Endothelial cell of umbilical vein (primary cell): ENCODE results near the gene NARS2. TPM values are rescaled to one million over a fixed set of nuclear protein-coding genes. Genes with fewer than 3 reads are reported as not detected.

Experiments used
- BruUV-seq: library from RNA; stranded (reverse); fragments of 400-500 nt; replicated peaks from 2 replicates; lab custom pipeline; 2021; lab: Mats Ljungman, UMichigan
- CTCF ChIA-PET: fragments of 300-600, 350-600 bp; sonication (Branson Sonifier 250); formaldehyde crosslinking; loops from one replicate; lab custom pipeline; 2021; ENCODE audit warnings: antibody characterized with exemption, inconsistent platforms; lab: Charles Lee
- POLR2A ChIA-PET: fragments of 300-600, 350-600 bp; sonication (Branson Sonifier 250); formaldehyde crosslinking; loops from one replicate; lab custom pipeline; 2021; ENCODE audit warnings: antibody characterized with exemption, inconsistent platforms; lab: Charles Lee
- DNase-seq: peaks from one replicate; pipeline ENCODE4 v3.0.0-alpha.2; 2011; ENCODE audit warnings: low read depth, low spot score
- FAIRE-seq: peaks from 2 replicates; lab custom pipeline; 2011; peaks lifted over from hg19 to GRCh38; lab: Jason Lieb, UNC
- H2AFZ ChIP-seq: 2 replicates; pipeline ENCODE4 v1.6.0; 2012; ENCODE audit warnings: low read depth, low read length, control low read depth, inconsistent platforms
- H3K27ac ChIP-seq: 2 replicates; pipeline ENCODE4 v1.5.1; 2011; ENCODE audit warnings: low read depth, mild to moderate bottlenecking, control low read depth, low read length, moderate library complexity; ENCODE audit not compliant: insufficient read depth
- H3K27me3 ChIP-seq, 2 experiments: 2 replicates each; pipeline versions ENCODE4 v1.6.0 to v1.6.1; 2011; ENCODE audit warnings: low read length in 2 of 2, mixed read lengths in 1 of 2; ENCODE audit not compliant: control insufficient read depth in 2 of 2, insufficient read depth in 2 of 2
- H3K36me3 ChIP-seq, 2 experiments: 2 replicates in 1 of 2; 3 replicates in 1 of 2; pipeline ENCODE4 v1.5.1; 2011; ENCODE audit warnings: low read length in 2 of 2, mild to moderate bottlenecking in 1 of 2, moderate library complexity in 1 of 2; ENCODE audit not compliant: control insufficient read depth in 2 of 2, insufficient read depth in 2 of 2; ENCODE audit errors: extremely low read depth in 1 of 2
- H3K4me1 ChIP-seq: 3 replicates; pipeline ENCODE4 v1.5.1; 2011; ENCODE audit warnings: mild to moderate bottlenecking, low read length; ENCODE audit not compliant: control insufficient read depth, insufficient read depth; ENCODE audit errors: extremely low read depth
- H3K4me2 ChIP-seq: 2 replicates; pipeline ENCODE4 v1.6.1; 2011; ENCODE audit warnings: low read length, control low read depth, mixed read lengths; ENCODE audit not compliant: insufficient read depth
- H3K4me3 ChIP-seq, 3 experiments: fragments of 200-600 bp in 1 of 3; sonication (generic), shearing (Covaris generic) in 1 of 3; replicated peaks in 1 of 3; 2 replicates each; pipeline ENCODE4 v1.5.1; 2011 to 2016; ENCODE audit warnings: control low read depth in 3 of 3, low read length in 3 of 3, mild to moderate bottlenecking in 2 of 3, inconsistent platforms in 1 of 3, low read depth in 1 of 3, moderate library complexity in 1 of 3; ENCODE audit not compliant: insufficient read depth in 1 of 3
- H3K79me2 ChIP-seq: 2 replicates; pipeline ENCODE4 v1.6.0; 2012; ENCODE audit warnings: low read length, inconsistent platforms; ENCODE audit not compliant: control insufficient read depth, insufficient read depth
- H3K9ac ChIP-seq: replicated peaks from 2 replicates; pipeline ENCODE3; 2011; ENCODE audit warnings: low read length, control low read depth; ENCODE audit not compliant: insufficient read depth; ENCODE audit errors: extremely low read depth
- H3K9me1 ChIP-seq: replicated peaks from 3 replicates; pipeline ENCODE4 v1.6.0; 2011; ENCODE audit warnings: mild to moderate bottlenecking, low read length; ENCODE audit not compliant: control insufficient read depth, insufficient read depth; ENCODE audit errors: extremely low read depth
- H3K9me3 ChIP-seq: replicated peaks from 2 replicates; pipeline ENCODE4 v1.5.1; 2012; ENCODE audit warnings: low read length, inconsistent platforms; ENCODE audit not compliant: control insufficient read depth, insufficient read depth
- H4K20me1 ChIP-seq: replicated peaks from 2 replicates; pipeline ENCODE3; 2011; ENCODE audit warnings: mild to moderate bottlenecking, low read length; ENCODE audit not compliant: control insufficient read depth, insufficient read depth; ENCODE audit errors: extremely low read depth
- CTCF ChIP-seq, 2 donors: IDR thresholded peaks; 1 replicate in 1 of 2; 2 replicates in 1 of 2; pipeline ENCODE4 v1.5.1; 2011; ENCODE audit warnings: low read length in 2 of 2, mild to moderate bottlenecking in 2 of 2, moderate library complexity in 2 of 2, control low read depth in 1 of 2, inconsistent platforms in 1 of 2, low read depth in 1 of 2; ENCODE audit not compliant: insufficient read depth in 1 of 2; ENCODE audit errors: extremely low read depth in 1 of 2
- EZH2 ChIP-seq: IDR thresholded peaks from 2 replicates; pipeline ENCODE4 v1.6.1; 2012; ENCODE audit warnings: borderline replicate concordance, low read depth, mild to moderate bottlenecking, moderate library complexity, low read length, inconsistent platforms; ENCODE audit not compliant: severe bottlenecking
- FOS ChIP-seq: IDR thresholded peaks from 2 replicates; pipeline ENCODE4 v1.6.1; 2011; ENCODE audit warnings: mild to moderate bottlenecking, low read length, moderate library complexity, borderline replicate concordance; ENCODE audit not compliant: insufficient read depth
- GATA2 ChIP-seq: IDR thresholded peaks from 2 replicates; pipeline ENCODE4 v1.7.0; 2011; ENCODE audit warnings: low read depth, mild to moderate bottlenecking, moderate library complexity, mixed read lengths, low read length; ENCODE audit not compliant: insufficient read length, insufficient read depth
- JUN ChIP-seq: IDR thresholded peaks from 2 replicates; pipeline ENCODE4 v1.6.1; 2011; ENCODE audit warnings: borderline replicate concordance, low read depth; ENCODE audit not compliant: insufficient read length, insufficient read depth
- MYC ChIP-seq: IDR thresholded peaks from one replicate; pipeline ENCODE4 v1.6.1; 2011; ENCODE audit warnings: mild to moderate bottlenecking, low read depth, low read length
- POLR2AphosphoS5 ChIP-seq: IDR thresholded peaks from 2 replicates; pipeline ENCODE4 v1.6.1; 2012; ENCODE audit warnings: low read depth, mild to moderate bottlenecking, control low read depth, low read length, moderate library complexity; ENCODE audit not compliant: insufficient read depth
- dilution Hi-C: fragments of 300-500 bp; cut with MboI; formaldehyde crosslinking; loops from one replicate; pipeline ENCODE4 v1.15.0; 2019; ENCODE audit warnings: low sequenced_read_pairs; ENCODE audit not compliant: extremely low pct_ligation_motif_present
- intact Hi-C: fragments of 100-400 bp; cut with micrococcal nuclease; formaldehyde crosslinking; loops from one replicate; pipeline ENCODE4 v1.10.0; 2022
- polyA plus RNA-seq, 4 experiments: library from polyadenylated mRNA; depleted of rRNA in 3 of 4; stranded (reverse) in 3 of 4; unstranded in 1 of 4; fragments of >200 nt; gene quantifications; 2 replicates each; pipeline versions ENCODE4 v1.2.1 to v1.2.3, GENCODE V29; 2011 to 2012; ENCODE audit warnings: missing spikeins in 1 of 4
- total RNA-seq: library from RNA; stranded (reverse); gene quantifications from 2 replicates; pipeline ENCODE4 v1.2.3, GENCODE V29; 2021

NARS2 gene
- total and polyA plus RNA-seq, 2 donors (not counting 3 experiments of a cell fraction or from before 2014, with no cell fraction given) = 6.9 to 16.7 TPM

GRCh38 chr11:78467931-78468330 is 106.7 kb downstream of the NARS2 start:
- Histone ChIP-seq H3K36me3 (no peaks in the 10 kb centered on the region), H3K4me1 (peaks cover 11% of the 10 kb centered on the region), H3K27me3 (no peaks in the 10 kb centered on the region), H4K20me1 (no peaks in the 10 kb centered on the region), H3K4me3 (no peak overlapping the region), H3K9me1 (no peaks in the 10 kb centered on the region), H3K4me2 (no peak overlapping the region), H3K79me2 (no peaks in the 10 kb centered on the region), H3K9ac (no peak overlapping the region), H2AFZ (no peak overlapping the region), H3K27ac (no peak overlapping the region), H3K9me3 (no peaks in the 10 kb centered on the region)
- no peak for DNase-seq
- TF ChIP-seq MYC = no peak
- no peak for TF ChIP-seq GATA2
- TF ChIP-seq EZH2 = no peak
- TF ChIP-seq POLR2AphosphoS5 = no peak
- no peak for TF ChIP-seq CTCF (IDR thresholded peaks at IDR 0.05; ENCODE audit: extremely low read depth in 1 of 2, insufficient read depth in 1 of 2, low read depth in 1 of 2, low read length in 2 of 2)
- no peak for TF ChIP-seq JUN
- ChIA-PET POLR2A (no interaction called here), CTCF (no interaction called here)
- intact Hi-C loops = no loop called here
- BruUV-seq = no TSS peak
- dilution Hi-C loops = no loop called here
- FAIRE-seq = no peak

GRCh38 chr11:78467370-78467769 is 107.3 kb downstream of the NARS2 start:
- FAIRE-seq = no peak
- dilution Hi-C loops = no loop called here

More at GRCh38 chr11:78467370-78467769, 107.3 kb downstream of the NARS2 start:
- no peak overlapping the region for H3K9ac ChIP-seq
- BruUV-seq = no TSS peak
- intact Hi-C loops = no loop called here
- H4K20me1 ChIP-seq = no peaks in the 10 kb centered on the region
- ChIA-PET POLR2A (no interaction called here), CTCF (no interaction called here)
- H3K79me2 ChIP-seq = no peaks in the 10 kb centered on the region
- no peak overlapping the region for H2AFZ ChIP-seq
- no peaks in the 10 kb centered on the region for H3K9me3 ChIP-seq
- no peaks in the 10 kb centered on the region for H3K27me3 ChIP-seq
- no peak for DNase-seq
- H3K9me1 ChIP-seq = no peaks in the 10 kb centered on the region
- TF ChIP-seq FOS = no peak
- no peaks in the 10 kb centered on the region for H3K36me3 ChIP-seq
- H3K4me2 ChIP-seq = no peak overlapping the region
- peaks cover 11% of the 10 kb centered on the region for H3K4me1 ChIP-seq
- no peak overlapping the region for H3K4me3 ChIP-seq
- no peak overlapping the region for H3K27ac ChIP-seq
